HG03575 (cell line): ENCODE measurements around the gene SWAP70.

Experiments used
- ATAC-seq: cut with Tn5 transposase; IDR thresholded peaks from one replicate; pipeline ENCODE4 v1.9.1; 2021; ENCODE audit not compliant: unreplicated experiment, insufficient number of reproducible peaks, low FRiP score; ENCODE audit errors: extremely low read depth

Gene SWAP70

DNA sequence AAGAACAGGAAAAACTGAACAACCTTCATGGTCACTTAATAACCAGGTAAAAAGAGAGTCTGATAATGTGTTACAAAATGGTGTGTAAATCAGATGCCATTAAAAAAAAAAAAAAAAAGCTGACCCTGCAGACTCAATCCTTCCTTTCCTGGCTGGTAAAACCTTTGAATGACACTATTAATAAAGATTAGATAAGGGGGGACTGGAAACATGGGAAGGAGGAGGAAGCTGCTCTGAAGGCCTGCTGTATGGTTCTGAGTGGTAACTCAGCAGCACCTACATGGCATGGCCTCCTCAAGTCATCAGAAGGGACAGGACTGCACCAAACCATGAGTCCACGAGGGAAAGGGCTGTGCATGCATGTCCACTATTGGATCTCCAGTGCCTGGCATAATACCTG lies 18.0 kb upstream of the SWAP70 start:
- ATAC-seq: no peak

DNA sequence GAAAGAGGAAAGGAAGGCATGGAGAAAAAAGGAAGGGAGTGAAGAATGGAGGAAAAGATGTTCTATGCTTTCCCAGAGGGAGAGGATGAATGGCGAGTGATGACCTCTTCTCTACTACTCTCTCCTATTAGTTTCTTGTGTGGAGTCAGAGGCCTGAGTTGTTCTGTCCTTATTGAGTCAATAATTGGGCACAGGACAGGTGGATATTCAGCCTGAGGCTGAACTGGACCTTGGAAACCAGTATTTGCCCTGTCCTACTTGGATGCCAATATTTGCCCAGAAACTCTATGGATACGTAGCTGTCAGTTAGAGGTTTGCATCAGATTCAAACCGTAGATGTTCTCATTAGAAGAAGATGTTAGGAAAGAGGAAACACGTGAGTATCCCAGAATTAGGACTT lies 17.6 kb upstream of the SWAP70 start:
- no peak for ATAC-seq

DNA sequence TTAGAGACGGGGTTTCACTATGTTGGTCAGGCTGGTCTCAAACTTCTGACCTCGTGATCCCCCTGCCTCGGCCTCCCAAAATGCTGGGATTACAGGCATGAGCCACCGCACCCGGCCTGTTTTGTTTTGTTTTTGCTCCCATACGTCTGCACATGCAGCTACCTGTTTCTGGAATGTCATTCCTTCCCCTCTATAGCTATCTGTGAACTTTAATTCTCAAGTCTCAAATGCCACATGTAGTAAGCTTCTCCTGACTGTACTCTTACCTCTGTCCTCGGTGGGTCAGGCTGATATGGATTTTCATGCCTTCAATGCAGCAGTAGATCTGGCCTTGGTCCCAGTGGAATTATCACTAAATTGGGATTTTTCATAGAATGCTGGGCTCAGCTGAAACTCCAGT lies 12.4 kb upstream of the SWAP70 start:
- no peak for ATAC-seq

DNA sequence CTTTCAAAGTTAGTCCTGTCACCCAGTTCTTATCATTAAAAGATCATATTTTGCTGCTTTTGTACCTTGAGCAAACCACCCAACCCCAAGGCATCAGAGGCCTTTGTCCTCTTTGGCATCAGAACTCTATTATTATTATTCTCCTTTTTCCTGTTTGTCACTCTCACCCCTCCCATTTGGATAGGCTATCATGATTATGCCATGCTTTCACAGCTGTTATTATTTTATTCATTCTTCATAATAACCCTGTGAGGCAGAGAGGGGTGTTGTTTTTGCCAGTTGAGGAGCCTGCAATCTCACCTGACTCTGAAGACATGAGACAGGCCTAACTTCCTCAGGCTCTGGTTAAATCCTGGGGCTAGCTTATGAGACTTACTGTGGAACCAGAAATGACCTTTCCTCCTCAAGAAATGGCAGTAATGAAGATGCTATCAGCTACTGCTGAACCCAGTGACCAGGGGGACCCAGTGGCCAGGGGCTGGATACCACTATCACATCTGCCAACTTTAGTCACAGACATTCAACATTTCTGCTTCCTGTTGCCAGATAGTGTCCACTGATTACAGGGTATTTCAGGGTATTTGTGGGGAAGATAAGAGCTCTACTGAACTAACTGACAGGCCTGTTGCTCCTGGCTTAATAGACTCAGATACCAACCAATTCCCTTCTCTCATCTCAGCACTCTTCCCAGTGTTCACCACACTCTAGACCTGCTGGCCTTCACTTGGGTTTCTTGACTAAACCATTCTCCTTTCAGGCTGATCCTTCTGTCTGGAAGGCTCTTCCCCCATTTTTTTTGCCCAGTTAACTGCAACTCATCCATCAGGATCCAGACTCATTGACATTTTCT lies 11.8 kb upstream of the SWAP70 start:
- ATAC-seq: no peak

DNA sequence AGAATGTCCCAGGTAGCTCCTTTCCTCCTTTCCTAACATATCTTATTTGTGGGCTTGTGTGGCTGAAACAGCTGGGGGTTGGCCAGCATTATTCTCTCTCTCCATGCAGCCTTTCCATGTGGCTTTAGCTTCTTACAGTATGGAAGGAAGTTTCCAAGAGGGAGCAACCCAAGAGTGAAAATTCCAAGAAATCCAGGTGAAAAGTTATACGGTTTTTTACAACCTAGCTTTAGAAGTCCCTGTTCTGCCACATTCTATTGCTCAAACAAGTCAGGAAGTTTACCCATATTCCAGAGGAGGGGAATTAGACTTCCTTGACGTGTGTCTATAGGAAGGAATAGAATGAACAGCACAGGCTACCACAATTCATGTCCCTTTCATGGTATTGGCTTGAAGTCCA lies 10.0 kb upstream of the SWAP70 start:
- no peak for ATAC-seq

DNA sequence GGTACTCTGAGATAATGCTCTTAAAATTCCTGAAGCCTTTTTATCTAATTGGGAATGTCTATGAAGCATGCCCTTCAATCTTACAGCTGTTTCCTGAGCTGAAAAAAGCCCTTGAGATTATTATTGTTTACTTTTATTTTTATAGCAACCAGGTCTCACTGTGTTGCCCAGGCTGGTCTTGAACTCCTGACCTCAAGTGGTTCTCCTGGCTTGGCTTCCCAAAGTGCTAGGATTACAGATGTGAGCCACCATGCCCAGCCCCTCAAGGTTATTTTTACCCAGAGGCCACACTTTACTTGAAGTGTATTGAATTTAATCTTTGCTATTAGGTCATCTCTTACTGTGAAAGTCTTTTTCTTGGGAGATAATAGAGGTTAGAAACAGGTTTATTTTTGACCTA lies 7.0 kb upstream of the SWAP70 start:
- no peak for ATAC-seq

DNA sequence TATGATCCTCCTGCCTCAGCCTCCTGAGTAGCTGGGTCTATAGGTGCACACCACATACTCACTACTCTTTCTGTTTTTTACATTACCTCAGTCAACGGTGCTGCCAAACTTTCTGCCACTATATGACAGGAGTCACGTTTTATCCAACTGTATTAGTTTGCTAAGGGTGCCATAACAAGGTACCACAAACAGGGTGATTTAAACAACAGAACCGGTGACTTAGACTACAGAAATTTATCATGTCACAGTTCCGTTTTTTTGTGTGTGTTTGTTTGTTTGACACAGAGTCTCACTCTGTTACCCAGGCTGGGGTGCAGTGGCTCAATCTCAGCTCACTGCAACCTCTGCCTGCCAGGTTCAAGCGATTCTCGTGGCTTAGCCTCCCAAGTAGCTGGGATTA lies 6.3 kb upstream of the SWAP70 start:
- ATAC-seq: no peak

DNA sequence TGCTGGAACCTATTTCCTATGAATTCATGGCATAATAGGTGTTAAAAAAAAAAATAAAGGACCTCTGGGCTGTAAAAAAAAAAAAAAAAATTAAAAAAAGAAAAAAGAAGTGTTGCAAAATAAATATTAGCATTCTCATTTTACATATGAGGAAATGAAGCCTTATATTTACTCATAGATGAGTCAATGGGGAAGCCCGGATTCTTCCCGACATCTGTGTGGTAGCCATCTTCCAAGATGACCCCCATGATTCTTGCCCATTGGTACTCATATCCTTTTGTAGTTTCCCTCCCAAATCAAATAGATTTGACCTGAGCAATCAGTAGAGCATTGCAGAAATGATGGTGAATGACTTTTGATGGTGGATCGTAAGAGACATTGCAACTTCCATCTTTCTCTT lies 3.0 kb upstream of the SWAP70 start:
- no peak for ATAC-seq

DNA sequence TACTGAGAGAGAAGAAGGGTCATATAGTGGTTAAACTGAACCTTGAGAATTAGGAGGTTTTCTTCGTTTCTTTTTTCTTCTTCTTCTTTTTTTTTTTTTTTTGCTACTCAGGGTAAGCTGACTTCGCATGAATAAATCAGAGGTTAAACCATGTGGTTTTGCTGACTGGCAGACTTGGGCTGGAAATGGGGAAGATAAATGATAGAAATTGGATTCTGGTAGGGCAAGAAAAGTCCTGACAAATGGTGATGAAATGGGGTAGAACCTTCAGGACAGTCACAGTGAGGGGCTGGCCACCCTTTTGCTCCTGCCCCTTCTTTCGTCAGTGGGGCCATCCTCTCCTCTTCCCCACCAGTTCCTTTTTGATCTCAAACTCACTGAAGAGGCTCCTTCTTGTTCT lies 1.6 kb upstream of the SWAP70 start:
- no peak for ATAC-seq

DNA sequence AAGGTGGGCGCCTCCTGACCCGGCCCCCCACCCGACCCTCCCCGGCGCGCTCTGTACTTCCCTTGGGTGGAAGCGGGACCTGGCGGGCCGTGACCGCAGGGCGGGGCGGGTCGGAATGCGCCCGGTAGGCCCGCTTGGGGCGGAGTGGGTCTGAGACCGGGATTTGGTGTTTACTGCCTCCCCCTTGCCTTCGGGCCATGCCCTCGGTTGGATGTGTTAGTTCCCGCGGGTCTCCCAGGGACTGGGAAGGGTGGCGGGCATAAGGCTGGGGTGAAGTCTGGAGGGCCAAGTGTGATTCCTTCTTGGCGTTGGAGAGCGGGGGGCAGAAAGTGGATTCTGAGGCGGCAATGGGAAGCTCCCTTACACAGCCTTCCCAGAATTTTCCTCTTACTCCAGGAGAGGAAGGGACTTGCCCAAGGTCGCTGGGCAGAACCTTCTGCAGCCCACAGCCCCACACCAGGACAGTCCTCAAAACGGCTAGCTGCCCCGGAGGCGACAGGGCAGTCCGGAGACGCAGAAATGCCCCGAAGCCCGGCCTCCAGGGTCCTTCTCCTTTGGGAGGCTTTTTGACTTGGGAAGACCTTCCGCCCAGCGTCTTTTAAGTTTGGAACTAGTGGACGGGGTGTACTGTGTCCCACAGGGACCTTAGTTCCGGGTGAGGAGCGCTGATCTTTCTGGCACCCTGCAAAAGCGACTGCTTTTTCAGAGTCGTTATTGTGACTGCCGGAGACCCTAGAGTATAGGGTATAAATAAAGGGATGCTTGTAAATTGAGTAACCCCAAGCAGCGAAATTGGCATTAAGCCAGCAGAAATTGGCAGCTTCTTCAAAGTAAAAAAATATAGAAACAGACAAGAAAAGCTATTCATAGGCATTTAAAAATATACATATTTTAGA lies 647 bp downstream of the SWAP70 start:
- ATAC-seq: no peak

DNA sequence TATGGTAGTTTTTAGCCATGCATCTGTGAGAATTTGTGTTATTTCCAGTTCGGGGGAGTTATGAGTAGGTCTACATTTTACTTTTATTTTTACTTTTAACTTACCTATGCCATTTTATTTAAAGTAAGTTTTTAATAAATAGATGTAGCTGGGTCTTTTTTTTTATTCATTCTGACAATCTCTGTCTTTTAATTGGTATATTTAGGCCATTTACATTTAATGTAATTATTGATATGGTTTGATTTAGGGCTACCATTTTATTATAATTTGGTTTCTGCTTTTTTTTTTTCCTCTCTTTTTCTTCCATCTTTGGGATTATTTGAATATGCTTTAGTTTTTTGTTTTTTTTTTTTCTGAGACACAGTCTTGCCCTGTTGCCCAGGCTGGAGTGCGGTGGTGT lies 1.9 kb downstream of the SWAP70 start:
- no peak for ATAC-seq

DNA sequence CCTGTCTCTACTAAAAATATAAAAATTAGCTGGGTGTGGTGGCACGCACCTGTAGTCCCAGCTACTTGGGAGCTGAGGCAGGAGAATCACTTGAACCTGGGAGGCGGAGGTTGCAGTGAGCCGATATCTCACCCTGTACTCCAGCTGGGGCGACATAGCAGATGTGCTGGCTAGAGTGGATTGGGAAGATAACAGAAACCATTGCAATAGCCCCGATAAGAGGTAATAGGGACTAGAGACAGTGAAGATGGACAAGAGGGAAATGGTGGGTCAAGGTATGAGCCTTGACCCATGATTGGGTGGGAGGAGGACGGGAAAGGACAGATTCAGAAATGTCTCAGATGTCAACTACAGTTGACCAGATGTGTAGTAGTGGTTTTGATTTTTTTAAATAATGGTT lies 6.1 kb downstream of the SWAP70 start:
- ATAC-seq: no peak

DNA sequence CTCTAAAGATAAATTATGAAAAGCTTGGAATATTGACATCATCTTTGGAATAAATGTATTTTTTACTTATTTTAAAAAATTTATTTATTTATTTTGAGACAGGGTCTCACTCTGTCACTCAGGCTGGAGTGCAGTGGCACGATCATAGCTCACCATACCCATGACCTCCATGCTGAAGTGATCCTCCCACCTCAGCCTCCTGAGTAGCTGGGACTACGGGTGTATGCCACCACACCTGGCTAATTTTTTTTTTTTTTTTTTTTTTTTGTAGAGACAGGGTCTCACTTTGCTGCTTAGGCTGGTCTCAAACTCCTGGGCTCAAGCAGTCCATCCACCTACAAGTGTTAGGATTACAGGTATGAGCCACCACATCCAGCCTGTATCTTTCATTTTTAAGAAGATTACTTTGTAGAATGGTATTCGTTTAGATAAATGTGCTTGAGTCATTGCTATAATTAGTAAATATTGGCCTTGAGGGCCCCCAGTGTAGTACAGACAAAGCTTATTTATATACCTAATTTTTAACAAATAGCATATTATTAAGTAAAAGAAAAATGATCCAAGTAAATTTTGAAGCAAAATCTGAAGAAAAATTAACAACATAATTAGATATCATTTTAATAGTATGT lies 8.5 kb downstream of the SWAP70 start:
- ATAC-seq: no peak

DNA sequence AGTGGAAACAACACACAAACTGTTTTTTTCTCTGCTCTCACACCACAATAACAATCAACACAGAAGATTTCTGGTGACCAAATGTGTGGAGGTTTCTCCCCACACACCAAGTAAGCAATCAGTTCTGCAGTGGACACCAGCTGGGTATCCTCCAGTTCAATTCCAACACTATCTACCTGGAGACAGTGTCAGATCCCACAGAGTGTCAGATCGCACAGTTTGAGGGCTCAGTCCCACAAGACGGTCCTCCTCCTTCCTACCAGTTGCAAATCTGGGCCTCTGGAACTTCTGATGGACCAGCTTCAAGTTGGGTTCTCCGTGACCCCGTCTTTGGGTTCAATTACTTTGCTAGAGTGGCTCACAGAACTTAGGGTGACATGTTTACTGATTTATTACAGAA lies 9.0 kb downstream of the SWAP70 start:
- ATAC-seq: no peak

DNA sequence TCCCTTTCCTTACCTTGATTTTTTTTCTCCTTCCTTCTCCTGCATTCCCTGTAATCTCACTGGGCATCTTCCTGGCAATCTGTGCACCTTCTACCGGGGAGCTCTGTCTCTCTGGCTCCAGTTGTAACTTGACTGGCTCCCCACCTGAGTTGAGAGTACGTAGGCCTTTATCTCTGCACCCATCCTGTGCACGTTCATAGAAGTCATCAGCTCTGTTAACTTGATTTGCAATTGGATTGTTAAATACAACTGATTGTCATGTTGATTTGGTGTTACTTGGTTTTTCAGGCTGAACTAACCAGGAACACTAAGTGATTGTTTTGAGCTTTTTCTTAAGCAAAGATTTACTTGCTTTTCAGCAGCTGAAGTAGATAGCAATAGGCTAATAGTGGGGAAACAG lies 11.8 kb downstream of the SWAP70 start:
- no peak for ATAC-seq

DNA sequence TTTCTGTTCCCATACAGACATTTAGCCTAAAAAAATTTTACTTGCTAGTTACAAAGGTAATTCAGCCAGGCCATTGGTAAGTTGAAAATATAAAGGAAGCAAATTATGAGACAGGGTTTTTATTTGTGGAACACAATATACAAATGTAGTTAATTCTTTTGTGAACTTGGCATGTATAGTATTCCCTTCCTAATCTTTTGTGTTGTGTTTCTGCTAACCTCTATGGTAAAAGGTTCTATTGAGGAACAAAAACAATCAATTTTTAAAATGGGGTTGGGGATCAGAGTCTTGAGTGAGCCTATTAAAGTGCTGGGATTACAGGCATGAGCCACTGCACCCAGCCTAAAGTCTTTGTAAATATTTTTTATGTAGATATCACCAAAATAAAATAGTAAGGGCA lies 14.1 kb downstream of the SWAP70 start:
- ATAC-seq: no peak

DNA sequence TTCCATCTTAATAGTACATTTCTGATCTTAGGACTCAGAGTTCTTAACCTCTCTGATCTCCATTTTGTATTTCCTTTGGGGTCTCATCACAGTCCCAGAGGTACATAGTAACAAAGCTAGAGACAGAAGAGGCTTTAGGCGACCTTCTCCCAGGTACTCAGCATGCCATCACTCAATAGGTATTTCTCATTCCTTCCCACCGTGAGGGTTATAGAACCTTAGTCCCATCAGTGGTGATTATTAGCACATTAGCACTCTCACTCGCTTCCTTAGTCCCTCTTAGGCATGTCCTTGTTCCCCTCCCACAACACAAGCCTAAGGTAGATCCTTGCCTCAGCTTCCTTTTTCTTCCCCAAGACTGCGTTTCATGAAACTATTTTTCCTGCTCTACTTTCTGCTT lies 14.7 kb downstream of the SWAP70 start:
- ATAC-seq: no peak

DNA sequence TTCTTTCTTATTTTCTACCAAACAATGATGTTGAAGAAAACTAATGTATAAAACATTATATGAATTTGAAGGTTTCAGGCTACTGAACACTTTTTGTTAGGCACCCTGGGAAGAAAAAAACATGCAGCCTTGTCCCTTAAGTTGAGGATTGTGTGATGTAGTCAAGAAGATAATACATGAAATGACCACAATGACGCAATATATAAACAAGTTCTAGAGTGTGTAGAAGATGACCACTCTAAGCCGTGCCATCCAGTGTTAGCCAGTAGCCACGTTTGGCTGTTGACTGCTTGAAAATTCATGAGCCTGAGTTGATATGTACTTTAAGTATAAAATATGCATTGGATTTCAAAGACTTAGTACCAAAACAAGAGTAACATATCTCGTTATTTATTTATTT lies 16.2 kb downstream of the SWAP70 start:
- ATAC-seq: no peak

DNA sequence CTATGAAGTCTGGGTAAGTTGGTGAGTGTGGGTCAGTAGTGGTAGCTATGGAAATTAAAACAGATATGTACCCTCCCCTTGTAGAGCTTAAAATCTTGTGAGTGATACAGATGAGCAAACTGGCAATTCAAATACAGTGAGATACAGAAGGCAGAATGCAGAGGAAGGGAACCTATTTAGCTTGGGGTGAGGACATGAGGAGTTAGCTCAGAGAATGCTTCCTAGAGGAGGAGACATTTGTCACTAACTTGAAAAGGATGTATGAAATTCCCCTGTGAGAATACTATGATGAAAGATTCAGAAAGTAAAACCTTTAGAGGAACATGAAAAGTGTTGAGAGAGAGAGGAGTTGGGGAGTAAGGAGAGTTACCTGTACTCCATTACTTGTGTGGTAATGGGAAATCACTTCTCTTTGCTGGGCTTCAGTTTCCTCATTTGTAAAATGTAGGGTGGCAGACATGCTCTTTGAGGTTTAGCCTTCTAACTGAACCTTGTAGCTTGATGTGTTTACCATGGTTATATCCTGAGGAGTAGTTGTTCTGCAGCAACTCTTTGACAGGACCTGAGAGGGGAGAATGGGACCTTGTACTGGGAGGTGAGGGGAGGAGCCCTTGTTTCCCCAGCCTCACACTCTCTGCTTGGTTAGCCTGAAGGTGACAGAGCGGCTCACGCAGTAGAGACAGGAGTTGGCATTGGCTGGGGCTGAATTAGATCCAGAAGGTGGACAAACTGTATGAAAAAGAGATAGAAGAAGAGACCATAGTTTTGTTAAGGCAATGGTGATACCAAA lies 17.9 kb downstream of the SWAP70 start:
- no peak for ATAC-seq
